H1 (cell line): Measurements from ENCODE around the gene HOXA10. TPM values are rescaled to one million over a fixed set of nuclear protein-coding genes. Genes with fewer than 3 reads are reported as not detected.

Source experiments
- CTCF ChIA-PET: fragments of 300-600 bp; sonication (Branson Sonifier 250); formaldehyde crosslinking; loops from one replicate; lab custom pipeline; 2021; ENCODE audit not compliant: partially characterized antibody; lab: Charles Lee
- POLR2A ChIA-PET: fragments of 300-600 bp; sonication (Branson Sonifier 250); formaldehyde crosslinking; loops from one replicate; lab custom pipeline; 2021; ENCODE audit warnings: inconsistent platforms; ENCODE audit not compliant: partially characterized antibody; lab: Charles Lee
- DNase-seq, 2 experiments: peaks; one replicate each; pipeline versions ENCODE4 v3.0.0 to v3.0.0-alpha.2; 2010 to 2022; ENCODE audit warnings: low spot score in 2 of 2, low read depth in 1 of 2, mixed read lengths in 1 of 2
- FAIRE-seq: peaks from 2 replicates; lab custom pipeline; 2011; peaks lifted over from hg19 to GRCh38; lab: Jason Lieb, UNC
- H2AFZ ChIP-seq: 2 replicates; pipeline ENCODE4 v1.8.1; 2012; ENCODE audit warnings: low read length, inconsistent platforms
- H2AK5ac ChIP-seq: 2 replicates; pipeline ENCODE4 v1.6.1; 2013; ENCODE audit warnings: low read depth, low read length
- H2BK120ac ChIP-seq: replicated peaks from 2 replicates; pipeline ENCODE3; 2013; ENCODE audit warnings: low read depth, low read length, inconsistent platforms
- H2BK12ac ChIP-seq: 2 replicates; pipeline ENCODE4 v1.6.1; 2013; ENCODE audit warnings: low read depth, low read length
- H2BK15ac ChIP-seq: 2 replicates; pipeline ENCODE4 v1.6.1; 2013; ENCODE audit warnings: low read length
- H2BK20ac ChIP-seq: 2 replicates; pipeline ENCODE4 v1.6.1; 2013; ENCODE audit warnings: low read length
- H2BK5ac ChIP-seq: 2 replicates; pipeline ENCODE4 v1.6.1; 2013; ENCODE audit warnings: low read depth, low read length
- H3K14ac ChIP-seq: 2 replicates; pipeline ENCODE4 v1.6.1; 2013; ENCODE audit warnings: inconsistent platforms; ENCODE audit not compliant: insufficient read length
- H3K18ac ChIP-seq: 2 replicates; pipeline ENCODE4 v1.6.1; 2013; ENCODE audit warnings: low read length; ENCODE audit errors: extremely low read depth
- H3K23ac ChIP-seq: 2 replicates; pipeline ENCODE4 v1.6.1; 2013; ENCODE audit warnings: inconsistent platforms; ENCODE audit not compliant: insufficient read length
- H3K23me2 ChIP-seq: 2 replicates; pipeline ENCODE4 v1.6.1; 2013; ENCODE audit warnings: low read depth, low read length
- H3K27ac ChIP-seq: 2 replicates; pipeline ENCODE4 v1.6.1; 2011; ENCODE audit warnings: low read depth, low read length, inconsistent platforms
- H3K27me3 ChIP-seq, 4 experiments: replicated peaks in 1 of 4; 1 replicate in 1 of 4; 2 replicates in 3 of 4; pipeline versions ENCODE4 v1.6.1 to v1.8.1; 2011 to 2013; ENCODE audit warnings: low read length in 3 of 4, mild to moderate bottlenecking in 3 of 4, inconsistent platforms in 2 of 4, mixed read lengths in 2 of 4, moderate library complexity in 1 of 4; ENCODE audit not compliant: control insufficient read depth in 3 of 4, insufficient read depth in 3 of 4; ENCODE audit errors: extremely low read depth in 1 of 4
- H3K36me3 ChIP-seq, 4 experiments: 2 replicates each; pipeline versions ENCODE4 v1.6.1 to v1.8.1; 2011 to 2013; ENCODE audit warnings: mild to moderate bottlenecking in 4 of 4, low read length in 3 of 4, moderate library complexity in 2 of 4, control low read depth in 1 of 4, inconsistent platforms in 1 of 4; ENCODE audit not compliant: insufficient read depth in 4 of 4, control insufficient read depth in 2 of 4
- H3K4ac ChIP-seq: replicated peaks from 2 replicates; pipeline ENCODE3; 2013; ENCODE audit warnings: low read length, low read depth, mixed read lengths, inconsistent platforms; ENCODE audit not compliant: insufficient read length
- H3K4me1 ChIP-seq, 4 experiments: replicated peaks in 1 of 4; 1 replicate in 1 of 4; 2 replicates in 3 of 4; pipeline versions ENCODE4 v1.6.1 to v1.8.1; 2011 to 2013; ENCODE audit warnings: low read length in 3 of 4, inconsistent platforms in 2 of 4, mixed read lengths in 1 of 4; ENCODE audit not compliant: insufficient read depth in 4 of 4, control insufficient read depth in 3 of 4
- H3K4me2 ChIP-seq, 2 experiments: 2 replicates each; pipeline versions ENCODE4 v1.6.1 to v1.8.1; 2011 to 2013; ENCODE audit warnings: low read depth in 2 of 2, low read length in 2 of 2, control low read depth in 1 of 2, inconsistent platforms in 1 of 2, mild to moderate bottlenecking in 1 of 2; ENCODE audit not compliant: insufficient read depth in 1 of 2
- H3K4me3 ChIP-seq, 4 experiments: fragments of 200-600, 300-600 bp in 1 of 4; sonication (generic), shearing (Covaris generic), sonication (Bioruptor Twin) in 1 of 4; 2 replicates each; pipeline versions ENCODE4 v1.5.1 to v1.8.1; 2011 to 2016; ENCODE audit warnings: low read length in 4 of 4, low read depth in 3 of 4, control low read depth in 2 of 4, inconsistent platforms in 2 of 4, mild to moderate bottlenecking in 2 of 4, mixed read lengths in 1 of 4, moderate library complexity in 1 of 4; ENCODE audit not compliant: insufficient read depth in 2 of 4; ENCODE audit errors: extremely low read depth in 1 of 4
- H3K56ac ChIP-seq: replicated peaks from 2 replicates; pipeline ENCODE3; 2013; ENCODE audit warnings: low read depth, mild to moderate bottlenecking, mixed read lengths, low read length, inconsistent platforms; ENCODE audit not compliant: insufficient read length
- H3K79me1 ChIP-seq: 2 replicates; pipeline ENCODE4 v1.6.1; 2013; ENCODE audit warnings: low read depth, low read length, control low read depth
- H3K79me2 ChIP-seq, 2 experiments: 2 replicates each; pipeline versions ENCODE4 v1.6.1 to v1.8.1; 2012 to 2013; ENCODE audit warnings: low read length in 2 of 2, mild to moderate bottlenecking in 2 of 2, inconsistent platforms in 1 of 2; ENCODE audit not compliant: insufficient read depth in 2 of 2, control insufficient read depth in 1 of 2
- H3K9ac ChIP-seq, 4 experiments: replicated peaks in 1 of 4; 1 replicate in 1 of 4; 2 replicates in 3 of 4; pipeline versions ENCODE4 v1.6.1 to v1.8.1; 2011 to 2013; ENCODE audit warnings: low read depth in 3 of 4, low read length in 3 of 4, control low read depth in 2 of 4, mild to moderate bottlenecking in 2 of 4, moderate library complexity in 2 of 4, inconsistent platforms in 1 of 4; ENCODE audit errors: extremely low read depth in 1 of 4
- H3K9me3 ChIP-seq, 2 experiments: 2 replicates each; pipeline versions ENCODE4 v1.6.1 to v1.8.1; 2012 to 2013; ENCODE audit warnings: mild to moderate bottlenecking in 2 of 2, moderate library complexity in 2 of 2, control low read depth in 1 of 2, inconsistent platforms in 1 of 2, low read depth in 1 of 2, low read length in 1 of 2, mixed read lengths in 1 of 2; ENCODE audit not compliant: insufficient read depth in 2 of 2
- H4K20me1 ChIP-seq, 2 experiments: replicated peaks in 1 of 2; 2 replicates each; pipeline versions ENCODE3 to v1.8.1; 2011 to 2013; ENCODE audit warnings: inconsistent platforms in 2 of 2, low read length in 2 of 2, mild to moderate bottlenecking in 1 of 2; ENCODE audit not compliant: insufficient read depth in 2 of 2, control insufficient read depth in 1 of 2
- H4K5ac ChIP-seq: 2 replicates; pipeline ENCODE4 v1.6.1; 2013; ENCODE audit warnings: low read length, low read depth, mixed read lengths, inconsistent platforms; ENCODE audit not compliant: insufficient read length
- H4K8ac ChIP-seq: 2 replicates; pipeline ENCODE4 v1.8.0; 2013; ENCODE audit warnings: mild to moderate bottlenecking, moderate library complexity, low read length, inconsistent platforms; ENCODE audit not compliant: insufficient read depth; ENCODE audit errors: extremely low read depth
- H4K91ac ChIP-seq: replicated peaks from 2 replicates; pipeline ENCODE3; 2013; ENCODE audit warnings: low read length, mixed read lengths, inconsistent platforms; ENCODE audit not compliant: insufficient read length
- FOSL1 ChIP-seq: IDR thresholded peaks from 2 replicates; pipeline ENCODE4 v1.6.1; 2011; ENCODE audit warnings: mild to moderate bottlenecking, low read depth, low read length, moderate library complexity; ENCODE audit not compliant: insufficient read depth
- HDAC6 ChIP-seq: IDR thresholded peaks from one replicate; pipeline ENCODE4 v1.7.1; 2012; ENCODE audit warnings: low read depth, mild to moderate bottlenecking, inconsistent platforms, low read length, moderate library complexity
- JUND ChIP-seq: IDR thresholded peaks from 2 replicates; pipeline ENCODE4 v1.6.1; 2011; ENCODE audit warnings: mild to moderate bottlenecking, improper control_type of control experiment, low read length
- NRF1 ChIP-seq: IDR thresholded peaks from 2 replicates; pipeline ENCODE4 v1.6.1; 2011; ENCODE audit warnings: mild to moderate bottlenecking, low read depth, low read length, improper control_type of control experiment
- RAD21 ChIP-seq, 2 experiments: IDR thresholded peaks in 1 of 2; conservative IDR thresholded peaks in 1 of 2; 2 replicates each; pipeline ENCODE4 v1.6.1; 2011; ENCODE audit warnings: low read depth in 2 of 2, low read length in 2 of 2, improper control_type of control experiment in 1 of 2, inconsistent platforms in 1 of 2, mild to moderate bottlenecking in 1 of 2, moderate library complexity in 1 of 2
- SIX5 ChIP-seq: IDR thresholded peaks from 2 replicates; pipeline ENCODE4 v1.6.1; 2011; ENCODE audit warnings: mild to moderate bottlenecking, low read depth, low read length
- TAF1 ChIP-seq: IDR thresholded peaks from 2 replicates; pipeline ENCODE4 v1.6.1; 2011; ENCODE audit warnings: mild to moderate bottlenecking, low read depth, low read length
- WGBS, 2 experiments: shearing (Covaris generic) in 1 of 2; methylation state at CpG; one replicate each; pipeline versions ENCODE4 v1.1.6 to v1.1.7; 2013 to 2015; ENCODE audit warnings: low lambda C conversion rate in 2 of 2, mixed read lengths in 2 of 2, inconsistent platforms in 1 of 2, low coverage in 1 of 2, missing lambda C conversion rate in 1 of 2; ENCODE audit not compliant: insufficient replicate concordance in 2 of 2, insufficient coverage in 1 of 2, insufficient read length in 1 of 2; ENCODE audit errors: extremely low coverage in 1 of 2, missing lambda C conversion rate in 1 of 2; 5-methylcytosine and 5-hydroxymethylcytosine counted together
- polyA plus RNA-seq, 7 experiments: library from polyadenylated mRNA; depleted of rRNA in 3 of 7; stranded (reverse) in 5 of 7; unstranded in 2 of 7; fragments of >200 nt in 5 of 7; fragments of 200-250 nt in 2 of 7; gene quantifications; 1 replicate in 5 of 7; 2 replicates in 1 of 7; 4 replicates in 1 of 7; pipeline versions ENCODE4 v1.2.1 to v1.2.3, GENCODE V29; 2011 to 2013; ENCODE audit warnings: missing spikeins in 2 of 7, mixed read lengths in 2 of 7
- total RNA-seq: library from RNA; stranded (reverse); fragmentation: NEBNext Ultra II Directional; extraction: Animal tissue kit (Norgen Biotek cat#: 25700); gene quantifications from 2 replicates; pipeline ENCODE4 v1.2.1, GENCODE V29; 2021

The HOXA10 gene
- total and polyA plus RNA-seq, 2 of the 8 experiments (the other 6 are each of a cell fraction or from before 2014, with no cell fraction given): not detected

DNA sequence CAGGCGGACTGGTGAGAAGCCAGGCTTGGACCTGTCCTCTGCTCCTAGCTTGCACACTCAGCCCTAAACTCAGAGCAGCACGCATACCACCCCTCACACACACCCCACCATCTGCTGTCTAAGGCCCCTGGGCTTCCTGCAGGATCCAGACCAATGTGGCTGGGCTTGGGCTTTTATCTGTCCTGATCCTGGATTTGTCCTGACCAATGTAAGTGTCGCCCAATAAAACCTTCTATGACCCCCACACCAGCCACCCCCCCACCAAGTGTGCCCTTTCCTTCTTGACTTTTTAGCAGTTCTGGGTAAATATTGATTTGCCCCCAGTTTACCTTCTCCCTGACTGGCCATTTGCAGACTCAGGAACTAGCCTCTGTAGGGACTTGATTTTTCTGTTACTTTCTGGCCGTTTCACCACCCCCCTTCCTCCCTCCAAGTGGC is 27.5 kb upstream of the HOXA10 start:
- peak in 1 of 2 experiments; percentile 42 for DNase-seq
- Histone ChIP-seq H3K4me3 (no peak overlapping the region), H3K9me3 (no peaks in the 10 kb centered on the region; a peak in 1 of 4 replicates), H3K18ac (no peak overlapping the region), H3K4me1 (peaks cover 0 to 8% (median 4%) of the 10 kb centered on the region in 4 experiments; a peak in 6 of 7 replicates), H3K27ac (no peak overlapping the region), H3K27me3 (peaks cover 95 to 100% (median 100%) of the 10 kb centered on the region in 4 experiments), H3K4me2 (no peak overlapping the region; a peak in 1 of 4 replicates), H2AK5ac (no peak overlapping the region; the same call in 1 of the 2 replicates), H2BK120ac (no peak overlapping the region), H3K79me2 (no peaks in the 10 kb centered on the region), H4K20me1 (peaks cover 40 to 49% of the 10 kb centered on the region in 2 experiments), H3K79me1 (no peaks in the 10 kb centered on the region; the same call in 1 of the 2 replicates), H3K23me2 (no peaks in the 10 kb centered on the region; the same call in 1 of the 2 replicates), H3K23ac (no peak overlapping the region), H3K9ac (no peak overlapping the region), H2AFZ (no peak overlapping the region), H2BK15ac (no peak overlapping the region), H4K8ac (no peak overlapping the region), H3K4ac (no peak overlapping the region), H4K5ac (no peak overlapping the region), H2BK5ac (no peak overlapping the region), H3K36me3 (peaks cover 0 to 19% (median 0%) of the 10 kb centered on the region in 4 experiments; a peak in 1 of 8 replicates), H3K14ac (no peak overlapping the region), H2BK20ac (no peak overlapping the region), H3K56ac (no peak overlapping the region), H2BK12ac (no peak overlapping the region), H4K91ac (no peak overlapping the region)
- no peak for FAIRE-seq
- no peak for TF ChIP-seq FOSL1
- TF ChIP-seq JUND: no peak
- no peak for TF ChIP-seq NRF1
- no peak for TF ChIP-seq SIX5
- TF ChIP-seq RAD21 (IDR thresholded peaks at IDR 0.05 in 1 of 2, conservative IDR thresholded peaks at IDR 0.05 in 1 of 2; ENCODE audit: low read depth in 2 of 2, low read length in 2 of 2): no peak
- no peak for TF ChIP-seq HDAC6
- no peak for TF ChIP-seq TAF1
- CTCF ChIA-PET: interaction anchor here (0.7 to 3.9 kb wide), 6 partner anchors 7 to 572 kb away, joined by 4 to 23 read pairs (median 5); no protein-coding TSS in a partner anchor
- POLR2A ChIA-PET: no interaction called here
- WGBS, 2 experiments: 33% methylated on average over 4 of the region's 4 CpGs; no CpG with 5 or more reads in 1 of the 2 experiments
